Vagina (tissue), 2 donors: ENCODE results near the gene AGPS.
"Not testable (repeated sequence)": the region's sequence is repeated elsewhere in the genome, so short reads cannot be mapped to it uniquely, and the experiment has no call there.

Source experiments
- POLR2A ChIP-seq, 2 donors: fragments of 450-650 bp; IDR thresholded peaks; one replicate each; pipeline ENCODE4 v1.6.1; 2017; ENCODE audit warnings: antibody characterized with exemption in 2 of 2, mild to moderate bottlenecking in 2 of 2, moderate library complexity in 2 of 2
- TF ChIP-seq, protein P1 (sequence below), 3 experiments: fragments of 450-650 bp in 2 of 3; fragments of 200-600 bp in 1 of 3; sonication (generic) in 1 of 3; IDR thresholded peaks; one replicate each; pipeline ENCODE4 v1.5.1; 2017 to 2019; ENCODE audit warnings: antibody characterized with exemption in 3 of 3, mild to moderate bottlenecking in 2 of 3, moderate library complexity in 2 of 3

DNA sequence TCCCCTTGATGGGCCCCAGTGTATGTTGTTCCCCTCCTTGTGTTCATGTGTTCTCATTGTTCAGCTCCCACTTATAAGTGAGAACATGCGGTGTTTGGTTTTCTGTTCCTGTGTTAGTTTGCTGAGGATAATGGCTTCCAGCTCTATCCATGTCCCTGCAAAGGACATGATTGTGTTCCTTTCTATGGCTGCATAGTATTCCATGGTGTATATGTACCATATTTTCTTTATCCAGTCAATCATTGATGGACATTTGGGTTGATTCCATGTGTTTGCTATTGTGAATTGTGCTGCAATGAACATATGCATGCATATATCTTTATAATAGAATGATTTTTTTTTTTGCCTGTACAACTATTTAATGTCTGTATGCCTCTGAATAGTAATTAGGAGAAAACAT, 31.5 kb downstream of the AGPS start:
- TF ChIP-seq POLR2A (IDR thresholded peaks at IDR 0.05): not testable (repeated sequence)
- TF ChIP-seq, protein P1, sequence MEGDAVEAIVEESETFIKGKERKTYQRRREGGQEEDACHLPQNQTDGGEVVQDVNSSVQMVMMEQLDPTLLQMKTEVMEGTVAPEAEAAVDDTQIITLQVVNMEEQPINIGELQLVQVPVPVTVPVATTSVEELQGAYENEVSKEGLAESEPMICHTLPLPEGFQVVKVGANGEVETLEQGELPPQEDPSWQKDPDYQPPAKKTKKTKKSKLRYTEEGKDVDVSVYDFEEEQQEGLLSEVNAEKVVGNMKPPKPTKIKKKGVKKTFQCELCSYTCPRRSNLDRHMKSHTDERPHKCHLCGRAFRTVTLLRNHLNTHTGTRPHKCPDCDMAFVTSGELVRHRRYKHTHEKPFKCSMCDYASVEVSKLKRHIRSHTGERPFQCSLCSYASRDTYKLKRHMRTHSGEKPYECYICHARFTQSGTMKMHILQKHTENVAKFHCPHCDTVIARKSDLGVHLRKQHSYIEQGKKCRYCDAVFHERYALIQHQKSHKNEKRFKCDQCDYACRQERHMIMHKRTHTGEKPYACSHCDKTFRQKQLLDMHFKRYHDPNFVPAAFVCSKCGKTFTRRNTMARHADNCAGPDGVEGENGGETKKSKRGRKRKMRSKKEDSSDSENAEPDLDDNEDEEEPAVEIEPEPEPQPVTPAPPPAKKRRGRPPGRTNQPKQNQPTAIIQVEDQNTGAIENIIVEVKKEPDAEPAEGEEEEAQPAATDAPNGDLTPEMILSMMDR (IDR thresholded peaks at IDR 0.05): not testable (repeated sequence)
